ENCODE data around the gene BTG4.

DNA sequence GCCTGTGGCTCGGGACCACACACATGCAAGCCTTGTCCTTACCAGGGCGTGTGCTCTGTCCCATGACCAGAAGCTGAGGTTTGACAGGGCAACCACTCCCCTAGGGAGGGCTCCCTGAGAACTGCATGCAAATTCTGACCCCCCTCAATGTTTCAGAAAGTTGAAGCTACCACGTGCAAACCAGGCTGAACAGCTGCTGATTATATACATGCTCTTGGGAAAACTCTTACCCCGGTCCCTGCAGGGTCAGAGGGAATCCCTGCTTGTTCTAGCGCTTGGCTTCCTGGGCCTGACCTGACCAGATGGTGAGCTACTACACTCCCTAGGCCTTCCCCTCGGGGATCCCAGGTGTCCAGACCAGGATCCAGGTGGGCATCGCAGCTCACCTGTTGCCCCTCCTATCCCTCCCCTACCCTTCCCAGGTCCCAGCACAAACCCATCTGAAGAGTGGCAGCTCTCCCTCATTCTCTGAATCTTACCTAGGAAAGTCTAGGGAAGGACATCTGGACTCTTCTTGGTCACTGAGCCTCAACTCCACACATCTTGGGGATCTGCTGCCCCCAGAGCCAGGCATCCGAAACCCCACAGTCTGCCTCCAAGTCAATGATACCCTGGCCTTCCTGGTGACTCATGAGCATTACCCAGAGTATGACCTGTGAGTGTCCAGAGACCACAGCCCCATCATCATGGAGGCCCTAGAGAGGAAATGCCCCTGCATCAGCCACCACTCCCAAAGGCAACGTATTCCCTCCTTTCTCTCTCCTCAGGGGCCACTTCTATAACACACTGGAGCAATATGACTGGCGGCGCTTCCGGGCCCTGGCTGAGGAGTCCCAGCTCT, 61.5 kb downstream of the BTG4 start:
- TF ChIP-seq, protein P1, sequence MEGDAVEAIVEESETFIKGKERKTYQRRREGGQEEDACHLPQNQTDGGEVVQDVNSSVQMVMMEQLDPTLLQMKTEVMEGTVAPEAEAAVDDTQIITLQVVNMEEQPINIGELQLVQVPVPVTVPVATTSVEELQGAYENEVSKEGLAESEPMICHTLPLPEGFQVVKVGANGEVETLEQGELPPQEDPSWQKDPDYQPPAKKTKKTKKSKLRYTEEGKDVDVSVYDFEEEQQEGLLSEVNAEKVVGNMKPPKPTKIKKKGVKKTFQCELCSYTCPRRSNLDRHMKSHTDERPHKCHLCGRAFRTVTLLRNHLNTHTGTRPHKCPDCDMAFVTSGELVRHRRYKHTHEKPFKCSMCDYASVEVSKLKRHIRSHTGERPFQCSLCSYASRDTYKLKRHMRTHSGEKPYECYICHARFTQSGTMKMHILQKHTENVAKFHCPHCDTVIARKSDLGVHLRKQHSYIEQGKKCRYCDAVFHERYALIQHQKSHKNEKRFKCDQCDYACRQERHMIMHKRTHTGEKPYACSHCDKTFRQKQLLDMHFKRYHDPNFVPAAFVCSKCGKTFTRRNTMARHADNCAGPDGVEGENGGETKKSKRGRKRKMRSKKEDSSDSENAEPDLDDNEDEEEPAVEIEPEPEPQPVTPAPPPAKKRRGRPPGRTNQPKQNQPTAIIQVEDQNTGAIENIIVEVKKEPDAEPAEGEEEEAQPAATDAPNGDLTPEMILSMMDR (IDR thresholded peaks at IDR 0.05; ENCODE audit: poor library complexity), result no peak
- no peak for TF ChIP-seq EZH2 (IDR thresholded peaks at IDR 0.05; ENCODE audit: borderline replicate concordance)
